GM12873 (cell line): ENCODE data around the gene MUC6.

Experiments used
- TF ChIP-seq, protein P1 (sequence below): IDR thresholded peaks from 2 replicates; pipeline ENCODE4 v1.5.1; 2012; ENCODE audit warnings: low read depth, mild to moderate bottlenecking, moderate library complexity, low read length, control low read depth; ENCODE audit not compliant: insufficient read depth; ENCODE audit errors: missing control alignments

Gene MUC6

DNA sequence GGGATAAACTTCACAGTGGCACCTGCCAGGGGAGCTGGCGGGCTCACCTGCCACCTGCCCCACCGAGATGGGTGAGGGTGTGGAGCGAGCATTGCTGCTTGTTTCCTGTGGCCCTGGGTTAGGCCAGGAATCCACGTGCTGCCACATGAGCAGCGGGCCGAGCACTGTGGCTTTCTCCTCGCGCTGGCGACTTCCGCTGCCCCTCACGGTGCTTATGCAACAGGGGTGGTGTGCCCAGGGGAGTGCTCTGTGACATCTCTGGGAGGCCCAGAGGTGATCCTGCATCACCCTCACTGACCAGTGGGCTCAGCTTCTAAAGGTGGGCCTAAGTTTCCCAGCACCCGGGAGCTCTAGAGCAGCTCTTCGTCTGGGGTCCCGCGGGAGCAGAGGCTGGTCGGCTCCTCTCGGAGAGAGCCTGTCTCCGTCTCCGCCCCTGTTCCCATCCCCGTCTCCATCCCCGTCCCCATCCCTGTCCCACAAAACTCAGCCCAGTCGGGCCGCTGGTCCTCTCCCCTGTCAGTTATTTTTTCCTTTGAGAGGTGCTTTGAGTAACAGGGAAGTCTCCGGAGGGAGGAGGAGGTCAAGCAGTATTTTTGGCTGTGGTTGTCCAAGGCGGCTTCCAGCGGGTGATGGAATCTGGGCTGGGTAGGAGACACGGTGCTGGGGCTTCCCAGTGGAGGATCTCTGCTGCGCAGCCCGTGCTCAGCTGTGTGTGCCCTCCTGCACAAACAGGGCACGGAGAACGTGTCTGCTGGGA is 68.3 kb downstream of the MUC6 start:
- TF ChIP-seq, protein P1, sequence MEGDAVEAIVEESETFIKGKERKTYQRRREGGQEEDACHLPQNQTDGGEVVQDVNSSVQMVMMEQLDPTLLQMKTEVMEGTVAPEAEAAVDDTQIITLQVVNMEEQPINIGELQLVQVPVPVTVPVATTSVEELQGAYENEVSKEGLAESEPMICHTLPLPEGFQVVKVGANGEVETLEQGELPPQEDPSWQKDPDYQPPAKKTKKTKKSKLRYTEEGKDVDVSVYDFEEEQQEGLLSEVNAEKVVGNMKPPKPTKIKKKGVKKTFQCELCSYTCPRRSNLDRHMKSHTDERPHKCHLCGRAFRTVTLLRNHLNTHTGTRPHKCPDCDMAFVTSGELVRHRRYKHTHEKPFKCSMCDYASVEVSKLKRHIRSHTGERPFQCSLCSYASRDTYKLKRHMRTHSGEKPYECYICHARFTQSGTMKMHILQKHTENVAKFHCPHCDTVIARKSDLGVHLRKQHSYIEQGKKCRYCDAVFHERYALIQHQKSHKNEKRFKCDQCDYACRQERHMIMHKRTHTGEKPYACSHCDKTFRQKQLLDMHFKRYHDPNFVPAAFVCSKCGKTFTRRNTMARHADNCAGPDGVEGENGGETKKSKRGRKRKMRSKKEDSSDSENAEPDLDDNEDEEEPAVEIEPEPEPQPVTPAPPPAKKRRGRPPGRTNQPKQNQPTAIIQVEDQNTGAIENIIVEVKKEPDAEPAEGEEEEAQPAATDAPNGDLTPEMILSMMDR: no peak

DNA sequence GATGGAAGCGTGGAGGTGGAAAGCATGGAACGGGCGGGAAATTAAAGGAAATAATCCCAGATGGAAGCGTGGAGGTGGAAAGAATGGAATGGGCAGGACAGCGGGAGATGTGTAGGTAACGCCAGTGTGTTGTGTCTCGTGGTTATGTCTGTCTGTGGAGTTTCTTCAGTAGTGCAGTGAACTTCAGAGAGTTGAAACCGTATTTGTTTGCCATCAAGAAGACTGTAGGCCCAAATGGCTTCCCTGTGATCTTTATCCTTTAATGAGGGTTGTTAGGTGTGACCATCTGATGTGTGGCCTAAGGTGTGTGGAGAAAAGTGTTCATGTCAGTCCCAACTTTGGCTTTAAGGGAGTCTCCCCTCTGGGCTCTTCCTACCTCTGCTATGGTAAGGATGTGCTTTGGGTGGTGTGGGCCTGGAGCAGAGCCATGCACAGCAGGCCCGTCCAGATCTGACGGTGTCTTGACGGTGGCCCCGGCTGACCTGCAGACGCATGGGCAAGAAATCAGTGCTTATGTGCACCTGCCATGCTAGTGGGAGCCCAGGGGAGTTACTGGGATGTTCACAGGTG is 71.2 kb downstream of the MUC6 start:
- TF ChIP-seq, protein P1: no peak

DNA sequence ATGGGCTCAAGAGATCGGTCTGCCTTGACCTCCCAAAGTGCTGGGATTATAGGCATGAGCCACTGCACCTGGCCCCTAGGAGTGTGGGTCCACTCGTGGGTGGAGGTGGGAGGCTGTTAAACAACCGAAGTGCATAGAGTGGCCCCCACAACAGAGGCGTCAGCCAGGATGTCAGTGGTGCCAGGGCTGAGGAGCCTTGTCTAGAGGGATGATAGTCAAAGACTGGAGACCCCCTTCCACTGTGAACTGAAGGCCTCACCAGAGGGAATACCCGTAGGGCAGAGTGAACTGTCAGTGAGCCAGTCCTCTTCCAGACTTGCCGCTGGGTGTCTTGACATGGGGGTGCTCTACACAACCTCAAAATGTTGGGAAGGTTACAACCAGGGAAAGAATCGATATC is 72.7 kb downstream of the MUC6 start:
- TF ChIP-seq, protein P1: no peak
